SK-N-DZ (cell line): ENCODE measurements around the gene PRR5L.
"Not testable (repeated sequence)": the region's sequence is repeated elsewhere in the genome, so short reads cannot be mapped to it uniquely, and the experiment has no call there.

Experiments
- DNase-seq: peaks from one replicate; pipeline ENCODE4 v3.0.0-alpha.2; 2015; ENCODE audit warnings: low spot score
- small RNA-seq, 2 experiments: library from RNA; depleted of rRNA; stranded (forward); fragments of <200 nt; gene quantifications; one replicate each; pipeline ENCODE3, GENCODE V24; 2014

Gene PRR5L

GRCh38 chr11:36492724-36493304 lies 196.7 kb downstream of the PRR5L start:
- DNase-seq = peak; percentile 50

DNA sequence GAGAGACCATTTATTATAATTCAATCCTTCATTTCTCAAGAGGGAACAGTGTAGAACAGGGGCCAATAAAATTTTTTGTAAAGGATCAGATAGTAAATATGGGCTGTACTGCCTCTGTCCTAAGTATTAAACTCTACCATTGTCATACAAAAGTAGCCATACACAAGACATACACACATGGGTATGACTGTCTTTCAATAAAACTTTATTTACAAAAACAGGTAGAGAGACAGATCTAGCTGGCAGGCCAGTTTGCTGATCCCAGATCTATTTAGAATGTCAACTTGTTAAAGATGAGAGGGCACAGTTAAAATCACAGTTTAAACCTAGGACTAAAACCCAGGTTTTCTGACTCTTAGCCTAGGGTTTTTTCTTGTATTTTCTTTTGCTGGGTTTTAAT lies 197.2 kb downstream of the PRR5L start:
- DNase-seq = no peak

- DNase-seq = no peak
These were observed 202.6 kb downstream of the PRR5L start for GRCh38 chr11:36498721-36499120.

DNA sequence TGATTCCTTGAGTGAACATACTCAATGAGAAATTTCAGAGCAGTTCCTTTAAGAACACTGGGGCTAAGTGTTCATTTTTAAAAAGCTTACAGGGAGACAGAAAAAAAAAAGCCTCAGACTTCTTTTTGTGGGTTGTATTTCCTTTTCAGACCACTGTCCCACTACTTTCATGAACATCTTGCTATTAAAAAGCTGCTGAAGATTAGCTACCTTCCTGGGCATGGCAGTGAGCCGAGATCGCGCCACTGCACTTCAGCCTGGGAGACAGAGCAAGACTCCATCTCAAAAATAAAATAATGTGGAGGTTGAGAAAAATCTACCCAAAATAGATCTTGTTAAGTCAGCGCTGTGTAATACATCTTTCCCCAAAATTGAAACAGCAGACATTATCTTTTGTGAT lies 203.2 kb downstream of the PRR5L start:
- no peak for DNase-seq

DNA sequence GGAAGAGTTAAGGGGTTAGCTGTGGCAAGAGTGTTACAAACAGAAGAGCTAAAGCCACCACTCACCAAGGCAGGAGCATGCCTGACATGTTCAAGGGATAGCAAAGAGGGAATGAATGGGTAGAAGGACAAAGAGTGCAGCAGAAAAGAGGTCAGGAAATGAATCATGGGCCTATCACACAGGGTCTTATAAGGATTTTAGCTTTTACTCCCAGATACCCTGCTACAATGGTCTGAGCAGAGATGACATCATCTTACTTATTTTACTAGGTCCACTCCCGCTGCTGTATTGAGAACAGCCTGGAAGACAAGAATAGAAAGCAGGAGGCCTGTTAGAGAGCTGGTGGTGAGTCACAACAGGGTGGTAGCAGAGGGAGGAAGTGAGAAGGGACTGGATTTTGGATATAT lies 204.2 kb downstream of the PRR5L start:
- DNase-seq = no peak

DNA sequence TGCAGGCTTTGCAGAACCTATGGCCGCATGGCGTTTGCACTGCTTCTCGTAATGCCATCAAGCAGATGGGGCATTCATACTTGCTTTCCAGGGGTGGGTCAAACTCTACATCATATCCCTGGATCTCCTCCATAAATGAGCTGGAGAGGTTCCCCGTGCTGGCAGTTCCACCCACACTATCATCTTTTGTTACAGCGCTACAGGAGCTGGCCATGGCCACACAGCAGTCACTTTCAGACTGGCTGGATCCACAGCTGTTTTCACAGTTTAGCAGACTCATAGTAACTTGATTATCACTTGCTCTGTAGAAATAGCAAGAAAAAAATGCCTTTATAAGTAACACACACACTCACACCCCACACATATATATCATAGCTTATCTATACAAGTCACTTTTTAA lies 205.1 kb downstream of the PRR5L start:
- DNase-seq = no peak

GRCh38 chr11:36507824-36508489 lies 211.9 kb downstream of the PRR5L start:
- DNase-seq = no peak

DNA sequence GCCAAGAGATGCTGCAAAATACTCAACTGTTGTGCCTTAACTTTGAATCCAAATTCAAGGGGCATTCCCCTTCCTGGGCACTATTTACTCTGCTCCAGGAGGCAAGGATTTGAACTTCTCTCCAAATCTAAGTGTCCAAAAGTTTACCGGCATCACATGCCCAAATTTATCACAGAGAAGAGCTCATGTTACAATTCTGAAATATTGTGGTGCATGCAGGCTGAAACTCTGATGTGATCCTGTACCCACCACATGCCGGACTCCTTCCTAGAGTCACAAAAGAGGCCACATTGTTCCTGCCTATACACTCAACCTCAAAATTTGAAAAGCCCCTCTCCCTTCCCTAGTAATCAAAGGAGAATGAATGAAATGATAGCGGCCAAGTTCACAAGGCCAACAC lies 212.7 kb downstream of the PRR5L start:
- no peak for DNase-seq

GRCh38 chr11:36509201-36509639 lies 213.1 kb downstream of the PRR5L start:
- DNase-seq = peak; percentile 7

- peak; percentile 87 for DNase-seq
These were observed 213.9 kb downstream of the PRR5L start, which contains the start of gene TRAF6 for GRCh38 chr11:36509694-36510593. TSS of gene TRAF6 (minus strand) at chr11:36510272. CDS start at chr11:36501515, 8,757 bp downstream.

DNA sequence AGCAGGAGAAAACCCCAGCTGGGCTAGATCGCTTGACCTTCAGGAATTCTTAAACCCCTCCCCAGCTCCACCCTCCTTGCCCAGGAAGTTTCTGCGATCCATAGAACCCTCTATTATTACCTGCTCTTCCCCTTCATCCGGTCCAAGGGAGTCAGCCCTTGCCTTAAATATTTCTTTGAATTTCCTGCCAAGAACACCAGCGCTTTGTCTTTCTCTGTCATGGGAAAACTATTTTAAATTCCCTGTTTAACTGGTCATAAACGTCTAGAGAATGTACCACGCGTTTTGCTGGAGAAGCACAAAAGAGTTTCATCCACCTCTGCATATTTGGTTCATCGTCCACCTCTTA lies 214.5 kb downstream of the PRR5L start:
- DNase-seq = no peak

DNA sequence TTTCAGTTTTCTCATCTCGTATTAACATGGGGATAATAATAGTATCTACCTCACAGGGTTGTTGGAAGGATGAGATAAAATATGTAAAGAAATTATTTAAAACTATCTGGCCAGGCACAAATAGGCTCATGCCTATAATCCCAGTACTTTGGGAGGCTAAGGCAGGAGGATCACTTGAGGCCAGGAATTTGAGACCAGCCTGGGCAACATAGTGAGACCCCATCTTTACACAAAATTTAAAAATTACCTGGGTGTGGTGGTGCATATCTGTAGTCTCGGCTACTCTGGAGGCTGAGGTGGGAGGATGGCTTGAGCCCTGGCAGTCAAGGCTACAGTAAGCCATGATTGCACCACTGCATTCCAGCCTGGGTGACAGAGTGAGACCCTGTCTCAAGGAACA lies 215.0 kb downstream of the PRR5L start:
- not testable (repeated sequence) for DNase-seq

- DNase-seq = no peak
These were observed 215.9 kb downstream of the PRR5L start for GRCh38 chr11:36512016-36512415.

DNA sequence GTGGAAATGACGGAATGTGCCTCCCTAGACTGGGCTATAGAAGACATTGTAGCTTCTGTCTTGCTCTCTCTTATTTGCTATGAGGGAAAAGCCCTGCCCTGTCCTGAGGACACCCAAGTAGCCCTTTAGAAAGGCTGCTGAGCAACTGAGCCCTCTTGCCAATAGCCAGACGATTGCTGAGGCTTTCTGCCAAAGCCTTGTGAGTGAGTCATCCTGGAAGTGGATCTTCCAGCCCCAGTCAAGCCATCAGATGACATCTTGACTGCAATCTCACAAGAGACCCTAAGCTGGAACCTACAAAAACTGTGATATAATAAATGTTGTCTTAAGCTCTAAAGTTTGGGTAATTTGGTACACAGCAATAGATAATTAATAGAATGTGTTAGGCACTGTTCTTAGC lies 217.9 kb downstream of the PRR5L start:
- no peak for DNase-seq

Small RNA genes lying within 50 kb of the gene (small RNA-seq; reads per million reads assigned to genes)
- gene AC061999.1 = 0 reads per million in 2 experiments
